Gastroesophageal sphincter (tissue), 4 donors: Measurements from ENCODE around the gene GRAMD2B. TPM values are rescaled to one million over a fixed set of nuclear protein-coding genes. Genes with fewer than 3 reads are reported as not detected.

Source experiments
- ATAC-seq: fragments of 150-250 bp; one replicate; pipeline ENCODE4 v1.9.1; 2016; ENCODE audit warnings: mild to moderate bottlenecking, moderate library complexity
- H3K27ac ChIP-seq, 4 donors: fragments of 200-600 bp; sonication (generic) in 3 of 4; 1 replicate in 3 of 4; 2 replicates in 1 of 4; pipeline ENCODE4 v1.5.1; 2016 to 2019
- H3K27me3 ChIP-seq: fragments of 200-600 bp; sonication (generic); one replicate; pipeline ENCODE4 v1.5.1; 2019
- H3K36me3 ChIP-seq, 2 donors: fragments of 200-600 bp; sonication (generic); one replicate each; pipeline ENCODE4 v1.5.1; 2019; ENCODE audit warnings: control low read depth in 1 of 2
- H3K4me1 ChIP-seq, 3 donors: fragments of 200-600 bp; sonication (generic); 1 replicate in 2 of 3; 2 replicates in 1 of 3; pipeline ENCODE4 v1.5.1; 2016 to 2019; ENCODE audit warnings: control low read depth in 2 of 3
- H3K4me3 ChIP-seq, 2 donors: fragments of 200-600 bp; sonication (generic); one replicate each; pipeline ENCODE4 v1.5.1; 2019; ENCODE audit warnings: mild to moderate bottlenecking in 1 of 2, moderate library complexity in 1 of 2
- H3K9me3 ChIP-seq, 3 donors: fragments of 200-600 bp; sonication (generic); one replicate each; pipeline ENCODE4 v1.5.1; 2017 to 2019; ENCODE audit warnings: control low read depth in 2 of 3
- EP300 ChIP-seq: sonication (generic); formaldehyde crosslinking; IDR thresholded peaks from one replicate; pipeline ENCODE4 v1.6.1; 2017; ENCODE audit warnings: antibody characterized with exemption, mild to moderate bottlenecking
- POLR2A ChIP-seq, 2 donors: fragments of 450-650 bp; IDR thresholded peaks; one replicate each; pipeline ENCODE4 v1.6.1; 2017; ENCODE audit warnings: antibody characterized with exemption in 2 of 2, mild to moderate bottlenecking in 2 of 2, moderate library complexity in 1 of 2
- POLR2AphosphoS5 ChIP-seq: sonication (generic); formaldehyde crosslinking; IDR thresholded peaks from one replicate; pipeline ENCODE4 v1.6.1; 2017; ENCODE audit warnings: antibody characterized with exemption
- WGBS, 2 donors: methylation state at CpG; one replicate each; pipeline ENCODE4 v1.1.5; 2018; ENCODE audit warnings: low coverage in 1 of 2; 5-methylcytosine and 5-hydroxymethylcytosine counted together
- total RNA-seq, 4 donors: library from RNA; depleted of rRNA; stranded (reverse); fragments of >200 nt; gene quantifications; one replicate each; pipeline ENCODE4 v1.1.0, GENCODE V29; 2016
- TF ChIP-seq, protein P1 (sequence below), 4 experiments: fragments of 200-600 bp in 2 of 4; fragments of 450-650 bp in 2 of 4; sonication (generic) in 1 of 4; IDR thresholded peaks; one replicate each; pipeline ENCODE4 v1.5.1; 2017 to 2019; ENCODE audit warnings: antibody characterized with exemption in 4 of 4, mild to moderate bottlenecking in 2 of 4, moderate library complexity in 2 of 4

GRAMD2B gene
- total RNA-seq, 4 donors from 2014 or later: 47.7 to 66.0 (median 53.2) TPM

- H3K36me3 ChIP-seq: peaks cover 0 to 36% of the 10 kb centered on the region in 2 donors
- no peak overlapping the region for H3K27ac ChIP-seq
- H3K4me3 ChIP-seq: no peak overlapping the region
- H3K27me3 ChIP-seq: no peaks in the 10 kb centered on the region
- H3K9me3 ChIP-seq: no peaks in the 10 kb centered on the region
- no peak for ATAC-seq
- TF ChIP-seq POLR2AphosphoS5 (no peak), EP300 (no peak), POLR2A (IDR thresholded peaks at IDR 0.05) (no peak)
- TF ChIP-seq, protein P1, sequence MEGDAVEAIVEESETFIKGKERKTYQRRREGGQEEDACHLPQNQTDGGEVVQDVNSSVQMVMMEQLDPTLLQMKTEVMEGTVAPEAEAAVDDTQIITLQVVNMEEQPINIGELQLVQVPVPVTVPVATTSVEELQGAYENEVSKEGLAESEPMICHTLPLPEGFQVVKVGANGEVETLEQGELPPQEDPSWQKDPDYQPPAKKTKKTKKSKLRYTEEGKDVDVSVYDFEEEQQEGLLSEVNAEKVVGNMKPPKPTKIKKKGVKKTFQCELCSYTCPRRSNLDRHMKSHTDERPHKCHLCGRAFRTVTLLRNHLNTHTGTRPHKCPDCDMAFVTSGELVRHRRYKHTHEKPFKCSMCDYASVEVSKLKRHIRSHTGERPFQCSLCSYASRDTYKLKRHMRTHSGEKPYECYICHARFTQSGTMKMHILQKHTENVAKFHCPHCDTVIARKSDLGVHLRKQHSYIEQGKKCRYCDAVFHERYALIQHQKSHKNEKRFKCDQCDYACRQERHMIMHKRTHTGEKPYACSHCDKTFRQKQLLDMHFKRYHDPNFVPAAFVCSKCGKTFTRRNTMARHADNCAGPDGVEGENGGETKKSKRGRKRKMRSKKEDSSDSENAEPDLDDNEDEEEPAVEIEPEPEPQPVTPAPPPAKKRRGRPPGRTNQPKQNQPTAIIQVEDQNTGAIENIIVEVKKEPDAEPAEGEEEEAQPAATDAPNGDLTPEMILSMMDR (IDR thresholded peaks at IDR 0.05): no peak
- peaks cover 0 to 12% (median 6%) of the 10 kb centered on the region in 3 donors for H3K4me1 ChIP-seq
- 50% methylated on average over 2 of the region's 2 CpGs; no CpG with 5 or more reads in 1 of the 2 donors for WGBS, 2 donors
These were observed 119.2 kb downstream of the GRAMD2B start for GRCh38 chr5:126542441-126542840.

DNA sequence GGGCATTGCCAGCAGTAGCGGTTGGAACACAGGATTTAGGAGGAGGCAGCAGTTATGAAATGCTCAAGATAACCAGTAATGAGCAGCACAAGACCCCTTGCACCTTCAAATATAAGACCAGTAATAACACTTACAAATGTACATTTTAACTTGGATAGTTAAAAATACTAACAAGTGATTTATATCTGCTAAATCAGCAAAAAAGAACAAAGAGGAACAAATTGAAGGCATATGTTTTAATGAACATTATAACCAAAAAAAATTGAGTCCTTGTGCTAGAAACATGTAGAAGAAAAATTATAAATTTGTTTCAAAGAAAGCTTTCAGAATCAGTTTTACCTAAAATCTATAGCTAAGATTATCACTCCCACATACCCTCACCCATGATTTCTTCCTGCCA is 119.8 kb downstream of the GRAMD2B start:
- Histone ChIP-seq H3K27ac (no peak overlapping the region), H3K9me3 (no peaks in the 10 kb centered on the region), H3K27me3 (no peaks in the 10 kb centered on the region), H3K36me3 (peaks cover 0 to 41% of the 10 kb centered on the region in 2 donors), H3K4me1 (peaks cover 0 to 12% (median 6%) of the 10 kb centered on the region in 3 donors), H3K4me3 (no peak overlapping the region)
- no peak for ATAC-seq
- no peak for TF ChIP-seq POLR2A (IDR thresholded peaks at IDR 0.05)
- no peak for TF ChIP-seq POLR2AphosphoS5
- TF ChIP-seq, protein P1 (IDR thresholded peaks at IDR 0.05): no peak
- no peak for TF ChIP-seq EP300
- 100% methylated on average over 1 of the region's 1 CpG; no CpG with 5 or more reads in 1 of the 2 donors for WGBS, 2 donors

DNA sequence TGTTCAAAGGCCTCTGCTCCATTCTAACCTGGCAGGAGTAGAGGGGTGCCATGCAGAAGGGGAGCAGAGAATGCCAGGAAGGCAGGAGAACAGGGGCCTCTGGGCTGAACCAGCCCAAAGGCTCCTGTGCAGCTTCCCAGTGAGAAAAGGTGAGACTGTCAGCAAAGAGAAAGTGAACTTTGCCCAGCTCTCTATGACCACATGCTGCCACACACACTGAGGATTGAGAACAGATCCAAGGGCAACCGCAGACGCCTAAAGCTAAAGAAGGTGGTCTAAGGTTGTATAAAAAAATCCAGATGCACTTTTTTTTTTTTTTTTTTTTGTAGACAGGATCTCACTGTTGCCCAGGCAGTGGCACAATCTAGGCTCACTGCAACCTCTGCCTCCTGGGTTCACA is 120.5 kb downstream of the GRAMD2B start:
- 96% methylated on average over 2 of the region's 2 CpGs; no CpG with 5 or more reads in 1 of the 2 donors for WGBS, 2 donors
- Histone ChIP-seq H3K4me1 (peaks cover 0 to 9% (median 3%) of the 10 kb centered on the region in 3 donors), H3K36me3 (peaks cover 0 to 48% of the 10 kb centered on the region in 2 donors), H3K27me3 (no peaks in the 10 kb centered on the region), H3K27ac (no peak overlapping the region), H3K4me3 (no peak overlapping the region), H3K9me3 (no peaks in the 10 kb centered on the region)
- ATAC-seq: no peak
- TF ChIP-seq POLR2AphosphoS5 (no peak), POLR2A (IDR thresholded peaks at IDR 0.05) (no peak), EP300 (no peak)
- TF ChIP-seq, protein P1 (IDR thresholded peaks at IDR 0.05): no peak

Other genes with a start within 250 kb of the GRAMD2B start
- 10 to 100 TPM; 13.6 to 23.4 (median 18.6) TPM for gene ALDH7A1, start 171.8 kb downstream of the GRAMD2B start, total RNA-seq
- 10 to 100 TPM; 57.3 to 83.4 (median 68.2) TPM for gene PHAX, start 177.5 kb downstream of the GRAMD2B start, total RNA-seq